ENCODE measurements around the gene UBL7. TPM values are rescaled to one million over a fixed set of nuclear protein-coding genes. Genes with fewer than 3 reads are reported as not detected.

UBL7 gene
- total and polyA plus RNA-seq, 5 experiments from 2014 or later: 49.0 to 151 (median 113) TPM

DNA sequence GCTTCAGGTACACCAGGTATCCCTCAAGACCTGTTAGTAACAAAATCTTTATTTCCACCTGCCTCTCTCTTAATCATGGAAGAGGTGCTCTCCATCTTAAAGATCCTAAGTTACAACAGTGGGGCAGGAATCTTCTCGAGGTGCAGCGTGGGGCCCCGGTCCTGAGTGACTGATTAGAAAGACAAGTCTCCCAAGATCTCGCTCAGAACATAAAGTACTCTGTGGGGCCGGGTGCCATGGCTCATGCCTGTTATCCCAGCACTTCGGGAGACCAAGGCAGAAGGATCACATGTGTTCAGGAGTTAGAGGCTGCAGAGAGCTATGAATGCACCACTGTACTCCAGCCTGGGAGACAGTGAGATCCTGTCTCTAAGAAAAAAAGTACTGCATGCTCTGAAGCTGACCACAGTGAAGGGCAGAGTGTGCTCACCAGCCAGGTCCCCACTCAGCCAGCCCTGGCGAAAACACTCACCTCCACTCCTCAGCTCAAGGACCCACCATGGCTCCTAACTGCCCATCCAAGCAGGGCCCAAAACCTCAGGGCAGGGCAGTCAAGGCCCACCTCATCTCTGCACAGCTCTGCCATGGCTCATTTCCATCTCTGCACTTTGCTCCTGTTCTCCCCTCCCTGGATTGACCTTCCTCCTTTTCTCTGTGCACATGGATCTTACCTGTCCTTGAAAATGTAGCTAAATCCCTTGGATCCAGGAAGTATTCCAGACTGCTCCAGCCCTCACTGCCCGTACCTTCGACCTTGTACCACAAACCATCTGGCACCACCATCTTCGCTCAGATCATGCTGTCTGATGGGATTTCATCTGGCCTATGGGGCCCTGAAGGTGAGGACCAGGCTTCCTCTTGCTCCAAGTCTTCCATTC lies 34.3 kb downstream of the UBL7 start:
- POLR2A ChIA-PET: interaction anchor here (1.3 kb wide), 1 partner anchor 24 kb away, joined by 6 read pairs; no protein-coding TSS in a partner anchor
- DNase-seq (no peak), ATAC-seq (no peak)
- H3K36me3 Mint-ChIP-seq: peaks cover 0 to 4% (median 0%) of the 10 kb centered on the region in 3 donors
- peaks cover 13 to 74% (median 38%) of the 10 kb centered on the region in 4 donors for H3K4me1 Mint-ChIP-seq
- no peak overlapping the region for H3K4me3 Mint-ChIP-seq
- H3K9me3 Mint-ChIP-seq: no peaks in the 10 kb centered on the region
- H3K27me3 Mint-ChIP-seq: no peaks in the 10 kb centered on the region
- H3K27ac Mint-ChIP-seq: peak overlapping the region in 7 of 10 donors; percentile 3 to 77 (median 47)

GRCh38 chr15:74425630-74426029 lies 35.3 kb downstream of the UBL7 start:
- no peak overlapping the region for H3K4me3 Mint-ChIP-seq
- ATAC-seq: no peak
- no peak for DNase-seq
- H3K9me3 Mint-ChIP-seq: no peaks in the 10 kb centered on the region
- peaks cover 13 to 69% (median 33%) of the 10 kb centered on the region in 4 donors for H3K4me1 Mint-ChIP-seq
- POLR2A ChIA-PET: no interaction called here
- H3K27me3 Mint-ChIP-seq: no peaks in the 10 kb centered on the region
- peak overlapping the region in 4 of 10 donors; percentile 35 to 68 (median 57) for H3K27ac Mint-ChIP-seq
- H3K36me3 Mint-ChIP-seq: peaks cover 0 to 4% (median 0%) of the 10 kb centered on the region in 3 donors

- Mint-ChIP-seq H3K9me3 (no peaks in the 10 kb centered on the region), H3K36me3 (peaks cover 0 to 4% (median 0%) of the 10 kb centered on the region in 3 donors), H3K4me3 (no peak overlapping the region), H3K27me3 (no peaks in the 10 kb centered on the region), H3K27ac (peak overlapping the region in 3 of 10 donors; percentile 57 to 71 (median 71)), H3K4me1 (peaks cover 14 to 69% (median 34%) of the 10 kb centered on the region in 4 donors)
- no peak for ATAC-seq
- POLR2A ChIA-PET: no interaction called here
- no peak for DNase-seq
These were observed 35.9 kb downstream of the UBL7 start for GRCh38 chr15:74424901-74425528.

GRCh38 chr15:74423431-74424257 lies 37.3 kb downstream of the UBL7 start:
- DNase-seq: no peak
- Mint-ChIP-seq H3K4me3 (no peak overlapping the region), H3K27ac (peak overlapping the region in 6 of 10 donors; percentile 53 to 83 (median 61)), H3K9me3 (no peaks in the 10 kb centered on the region), H3K27me3 (no peaks in the 10 kb centered on the region), H3K36me3 (peaks cover 0 to 4% (median 0%) of the 10 kb centered on the region in 3 donors), H3K4me1 (peaks cover 10 to 58% (median 30%) of the 10 kb centered on the region in 4 donors)
- ATAC-seq: no peak
- POLR2A ChIA-PET: no interaction called here

DNA sequence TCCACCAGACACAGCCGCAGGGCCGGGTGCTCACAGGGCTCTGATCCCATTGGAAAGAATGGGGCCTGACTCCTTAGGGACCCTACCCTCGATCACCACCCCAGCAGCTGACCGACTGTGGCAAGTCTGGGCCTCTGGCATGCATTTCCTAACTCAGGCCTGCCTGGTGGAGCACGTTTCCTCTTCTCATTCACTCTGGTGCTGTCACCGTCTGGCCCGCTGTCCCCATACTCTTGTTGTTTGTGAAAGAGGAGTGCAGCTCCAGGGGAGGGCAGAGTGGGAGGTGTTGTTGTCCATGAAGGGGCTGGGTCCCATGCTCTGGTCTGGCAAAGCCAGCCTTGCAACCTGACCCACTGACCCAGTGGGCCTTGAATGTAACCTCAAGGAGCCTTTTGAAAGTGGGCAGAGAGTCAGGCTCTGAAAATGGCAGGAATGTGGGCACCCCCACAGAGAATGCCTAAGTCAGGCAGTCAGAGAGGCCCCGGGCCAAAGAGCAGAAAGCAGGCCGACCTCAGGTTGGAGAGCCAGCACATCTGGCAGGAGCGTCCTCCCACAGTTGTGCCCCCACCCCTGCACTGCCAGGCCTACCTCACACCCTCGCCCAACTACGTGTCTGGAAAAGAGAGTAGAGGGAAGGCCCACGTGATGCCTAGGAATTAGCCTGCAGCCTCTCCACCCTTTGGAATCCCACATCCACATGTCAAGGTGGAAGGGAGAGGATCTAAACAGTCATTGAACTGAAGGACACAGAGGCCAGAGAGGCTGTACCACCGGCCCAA lies 38.1 kb downstream of the UBL7 start:
- POLR2A ChIA-PET: interaction anchor here (0.6 kb wide), 1 partner anchor 314 kb away, joined by 4 read pairs; no protein-coding TSS in a partner anchor
- Mint-ChIP-seq H3K36me3 (peaks cover 0 to 4% (median 0%) of the 10 kb centered on the region in 3 donors), H3K4me1 (peaks cover 9 to 51% (median 26%) of the 10 kb centered on the region in 4 donors), H3K9me3 (no peaks in the 10 kb centered on the region), H3K27me3 (no peaks in the 10 kb centered on the region), H3K27ac (peak overlapping the region in 1 of 10 donors; percentile 52), H3K4me3 (no peak overlapping the region)
- no peak for ATAC-seq
- DNase-seq: no peak

DNA sequence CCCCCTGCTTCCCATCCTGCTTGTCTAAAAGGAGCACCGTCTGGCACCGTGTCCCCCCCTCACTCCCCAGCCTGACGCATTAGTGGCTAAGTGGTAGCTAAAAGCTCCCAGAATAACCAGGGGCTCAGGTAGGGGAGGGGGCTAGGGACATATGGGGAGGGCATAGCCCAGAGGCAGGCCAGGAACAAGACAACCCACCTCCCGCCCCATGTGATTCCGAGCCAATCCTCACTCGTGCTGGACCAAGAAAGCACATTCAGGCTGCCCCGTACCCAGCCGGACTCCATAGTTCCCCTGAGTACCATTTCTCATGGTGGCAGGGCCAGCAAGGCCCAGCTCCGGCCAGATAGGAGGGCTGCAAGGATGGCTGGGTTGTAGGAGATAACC lies 38.7 kb downstream of the UBL7 start:
- Mint-ChIP-seq H3K4me3 (no peak overlapping the region), H3K9me3 (no peaks in the 10 kb centered on the region), H3K4me1 (peaks cover 9 to 49% (median 24%) of the 10 kb centered on the region in 4 donors), H3K27ac (peak overlapping the region in 1 of 10 donors; percentile 15), H3K27me3 (no peaks in the 10 kb centered on the region), H3K36me3 (peaks cover 0 to 2% (median 0%) of the 10 kb centered on the region in 3 donors)
- no peak for DNase-seq
- no peak for ATAC-seq
- POLR2A ChIA-PET: no interaction called here

GRCh38 chr15:74421302-74422245 lies 39.4 kb downstream of the UBL7 start:
- Mint-ChIP-seq H3K36me3 (peaks cover 0 to 2% (median 0%) of the 10 kb centered on the region in 3 donors), H3K4me3 (no peak overlapping the region), H3K27ac (peak overlapping the region in 2 of 10 donors; percentile 15 to 38), H3K27me3 (no peaks in the 10 kb centered on the region), H3K9me3 (no peaks in the 10 kb centered on the region), H3K4me1 (peaks cover 9 to 43% (median 19%) of the 10 kb centered on the region in 4 donors)
- no peak for DNase-seq
- POLR2A ChIA-PET: no interaction called here
- no peak for ATAC-seq

- Mint-ChIP-seq H3K27me3 (no peaks in the 10 kb centered on the region), H3K36me3 (peaks cover 0 to 2% (median 0%) of the 10 kb centered on the region in 3 donors), H3K27ac (peak overlapping the region in 7 of 10 donors; percentile 13 to 89 (median 75)), H3K4me1 (peaks cover 10 to 36% (median 19%) of the 10 kb centered on the region in 4 donors), H3K4me3 (peak overlapping the region in 1 of 10 donors; percentile 7), H3K9me3 (no peaks in the 10 kb centered on the region)
- no peak for ATAC-seq
- POLR2A ChIA-PET: interaction anchor here (0.8 kb wide), 1 partner anchor 17 kb away, joined by 3 read pairs; no protein-coding TSS in a partner anchor
- no peak for DNase-seq
These were observed 40.6 kb downstream of the UBL7 start for GRCh38 chr15:74420193-74420905.

- no peak overlapping the region for H3K4me3 Mint-ChIP-seq
- no peaks in the 10 kb centered on the region for H3K9me3 Mint-ChIP-seq
- no peak for ATAC-seq
These were observed 41.5 kb downstream of the UBL7 start for GRCh38 chr15:74419432-74419831.

DNA sequence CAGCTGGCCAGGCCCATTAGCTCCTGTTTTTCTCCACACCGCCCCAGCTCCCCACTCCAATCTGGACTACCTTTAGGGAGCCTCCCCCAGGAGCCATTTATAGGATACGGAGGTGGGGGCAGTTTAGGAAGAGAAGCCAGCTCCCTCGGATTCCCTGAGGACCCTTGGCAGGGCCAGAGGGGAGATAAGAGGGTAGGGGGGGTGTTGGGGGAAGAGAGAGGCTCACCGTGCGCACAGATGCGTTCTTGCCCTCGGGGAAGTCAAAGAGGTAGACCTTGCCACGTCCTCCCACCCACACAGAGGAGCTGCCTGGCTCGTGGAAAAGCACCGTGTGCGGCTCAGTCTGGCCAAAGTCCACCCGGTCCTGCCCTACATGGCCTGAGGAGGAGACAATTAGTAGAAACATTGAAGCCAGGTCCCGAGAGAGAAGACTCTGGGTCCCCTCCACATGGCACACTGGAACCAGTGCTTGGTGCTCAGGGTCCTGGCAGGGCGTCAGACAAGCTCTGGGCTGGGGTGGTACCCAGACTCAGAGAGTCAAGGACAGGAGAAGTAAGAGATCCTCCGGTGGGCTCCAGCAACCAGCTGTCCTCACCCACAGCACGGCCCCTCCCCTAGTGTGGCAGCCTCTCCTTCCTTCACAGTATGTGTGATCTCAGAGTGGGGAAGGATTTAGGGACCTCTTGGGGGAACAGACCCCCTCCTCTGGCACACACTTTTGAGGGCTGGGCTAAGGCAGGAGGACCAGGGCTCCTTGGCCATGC lies 42.2 kb downstream of the UBL7 start:
- Mint-ChIP-seq H3K4me3 (no peak overlapping the region), H3K27ac (peak overlapping the region in 2 of 10 donors; percentile 37 to 38), H3K27me3 (no peaks in the 10 kb centered on the region), H3K9me3 (no peaks in the 10 kb centered on the region), H3K4me1 (peaks cover 15 to 36% (median 27%) of the 10 kb centered on the region in 4 donors), H3K36me3 (peaks cover 0 to 2% (median 0%) of the 10 kb centered on the region in 3 donors)
- POLR2A ChIA-PET: interaction anchor here (0.5 to 0.6 kb wide), 2 partner anchors 36 to 39 kb away, joined by 3 read pairs; no protein-coding TSS in a partner anchor
- ATAC-seq (no peak), DNase-seq (no peak)

More at GRCh38 chr15:74419432-74419831, 41.5 kb downstream of the UBL7 start:
- H3K36me3 Mint-ChIP-seq: peaks cover 0 to 2% (median 0%) of the 10 kb centered on the region in 3 donors
- H3K27me3 Mint-ChIP-seq: no peaks in the 10 kb centered on the region
- H3K27ac Mint-ChIP-seq: peak overlapping the region in 2 of 10 donors; percentile 13 to 75
- POLR2A ChIA-PET: no interaction called here
- peaks cover 15 to 41% (median 26%) of the 10 kb centered on the region in 4 donors for H3K4me1 Mint-ChIP-seq
- no peak for DNase-seq

All from naive thymus-derived CD8-positive, alpha-beta T cell (primary cell).